Heart left ventricle (tissue), 13 donors: Measurements from ENCODE around the gene LVRN.

ENCODE experiments used
- CTCF ChIP-seq, 12 donors: fragments of 200-600 bp; sonication (generic) in 4 of 12; IDR thresholded peaks; one replicate each; pipeline versions ENCODE4 v1.5.0 to v1.8.0; 2018 to 2022; ENCODE audit warnings: antibody characterized with exemption in 12 of 12, mild to moderate bottlenecking in 5 of 12
- POLR2A ChIP-seq, 2 donors: fragments of 450-650 bp; IDR thresholded peaks; one replicate each; pipeline ENCODE4 v1.6.1; 2017; ENCODE audit warnings: antibody characterized with exemption in 2 of 2, mild to moderate bottlenecking in 2 of 2, moderate library complexity in 2 of 2
- donor health status: ischemic (EF 13 %, LVEDD 7.1; RV severe dilation, severe dysfunction).
- donor health status: DM: no; HTN: yes; CAD: no.
- donor health status: DM: no; HTN: no; CAD: no.
- donor health status: ischemic (EF 25% LVEDD 6.9; RV normal size, moderate dysfunction).
- donor health status: ischemic (EF 25% LVEDD 5.7; RV mildly dilated, moderate dysfunction).
- donor health status: ischemic (EF 35%, LVEDD 5.7; RV mildly dilated, moderate dysfunction).
- donor health status: nonischemic (EF 11% LVEDD 7.7; RV severe dilation, severe dysfunction).
- donor health status: DM: yes; HTN: yes; CAD: no.
- donor health status: PGD.
- donor health status: ischemic (EF 29% LVEDD 5.4; RV normal size, mild dysfunction).
- donor health status: nonischemic (EF 23%, LVEDD 6.1; RV moderate dilation, normal function).

- TF ChIP-seq CTCF (IDR thresholded peaks at IDR 0.05) (no peak), POLR2A (IDR thresholded peaks at IDR 0.05) (no peak)
These were observed 61.3 kb downstream of the LVRN start for GRCh38 chr5:116023619-116024018.
